GM12878 (cell line): Measurements from ENCODE around the gene GIGYF2. TPM values are rescaled to one million over a fixed set of nuclear protein-coding genes. Genes with fewer than 3 reads are reported as not detected.

Source experiments
- ATAC-seq: fragments of 200-7000 bp; cut with Tn5 transposase; 3 replicates; pipeline ENCODE4 v1.9.1; 2020; ENCODE audit warnings: mild to moderate bottlenecking, moderate library complexity
- BruUV-seq: library from RNA; stranded (reverse); fragments of 400-500 nt; replicated peaks from 2 replicates; lab custom pipeline; 2021; lab: Mats Ljungman, UMichigan
- CTCF ChIA-PET: fragments of 300-600 bp; sonication (Branson Sonifier 250); formaldehyde crosslinking; extraction: SDS; loops from one replicate; lab custom pipeline; 2021; ENCODE audit warnings: inconsistent platforms; lab: Yijun Ruan, JAX
- POLR2A ChIA-PET: fragments of 350-600 bp; formaldehyde crosslinking; extraction: SDS; loops from one replicate; lab custom pipeline; 2021; ENCODE audit warnings: inconsistent platforms; lab: Charles Lee
- RAD21 ChIA-PET: fragments of 300-600 bp; sonication (Branson Sonifier 250); formaldehyde crosslinking; loops from one replicate; lab custom pipeline; 2023; ENCODE audit warnings: antibody characterized with exemption; ENCODE audit not compliant: unreplicated experiment; lab: Charles Lee
- SMC1A ChIA-PET: fragments of 300-600 bp; sonication (Branson Sonifier 250); formaldehyde crosslinking; loops from one replicate; lab custom pipeline; 2023; ENCODE audit not compliant: unreplicated experiment, uncharacterized antibody; lab: Charles Lee
- DNase-seq: peaks from one replicate; pipeline ENCODE4 v3.0.0-alpha.2; 2011; ENCODE audit warnings: low read depth, low spot score
- FAIRE-seq: peaks from 3 replicates; lab custom pipeline; 2011; peaks lifted over from hg19 to GRCh38; lab: Jason Lieb, UNC
- H2AFZ ChIP-seq: 2 replicates; pipeline ENCODE4 v1.6.0; 2011; ENCODE audit warnings: low read depth, low read length, control low read depth; ENCODE audit not compliant: control insufficient read depth
- H3K27ac ChIP-seq: 2 replicates; pipeline ENCODE4 v1.5.1; 2011; ENCODE audit warnings: control low read depth; ENCODE audit not compliant: control insufficient read depth, insufficient read depth
- H3K27me3 ChIP-seq, 2 experiments: replicated peaks in 1 of 2; 2 replicates each; pipeline versions ENCODE4 v1.6.0 to v1.6.1; 2011; ENCODE audit warnings: low read length in 1 of 2; ENCODE audit not compliant: control insufficient read depth in 2 of 2, insufficient read depth in 2 of 2
- H3K36me3 ChIP-seq, 2 experiments: 2 replicates each; pipeline ENCODE4 v1.5.1; 2011; ENCODE audit warnings: low read length in 1 of 2; ENCODE audit not compliant: control insufficient read depth in 2 of 2, insufficient read depth in 2 of 2
- H3K4me1 ChIP-seq: 2 replicates; pipeline ENCODE4 v1.6.1; 2011; ENCODE audit warnings: mild to moderate bottlenecking, low read length, moderate library complexity, mixed read lengths; ENCODE audit not compliant: control insufficient read depth, insufficient read depth
- H3K4me2 ChIP-seq: 2 replicates; pipeline ENCODE4 v1.6.0; 2011; ENCODE audit warnings: control low read depth; ENCODE audit not compliant: control insufficient read depth, insufficient read depth
- H3K4me3 ChIP-seq: fragments of 200-600 bp; sonication (generic); 2 replicates; pipeline ENCODE4 v1.5.1; 2016
- H3K79me2 ChIP-seq: 2 replicates; pipeline ENCODE4 v1.6.0; 2011; ENCODE audit warnings: low read length; ENCODE audit not compliant: control insufficient read depth, insufficient read depth
- H3K9ac ChIP-seq: 2 replicates; pipeline ENCODE4 v1.8.0; 2011; ENCODE audit warnings: low read length, control low read depth, mixed read lengths; ENCODE audit not compliant: control insufficient read depth, insufficient read depth
- H3K9me3 ChIP-seq: replicated peaks from 3 replicates; pipeline ENCODE4 v1.5.1; 2011; ENCODE audit warnings: mild to moderate bottlenecking, low read length; ENCODE audit not compliant: control insufficient read depth, insufficient read depth
- H4K20me1 ChIP-seq: 2 replicates; pipeline ENCODE4 v1.6.0; 2011; ENCODE audit not compliant: control insufficient read depth, insufficient read depth
- ASH2L ChIP-seq: fragments of 300-600, 200-600 bp; sonication (generic); IDR thresholded peaks from 2 replicates; pipeline ENCODE4 v1.6.1; 2017; ENCODE audit warnings: low read depth, mild to moderate bottlenecking, borderline replicate concordance
- ATF7 ChIP-seq: fragments of 450-650 bp; IDR thresholded peaks from 2 replicates; pipeline ENCODE4 v1.6.1; 2016; ENCODE audit warnings: low read depth, mild to moderate bottlenecking
- CEBPB ChIP-seq, 2 experiments: fragments of 150-350 bp in 1 of 2; IDR thresholded peaks; 2 replicates each; pipeline ENCODE4 v1.6.1; 2012 to 2014; ENCODE audit warnings: low read depth in 2 of 2, low read length in 2 of 2, borderline replicate concordance in 1 of 2, inconsistent platforms in 1 of 2
- CHD1 ChIP-seq: IDR thresholded peaks from 2 replicates; pipeline ENCODE4 v1.6.1; 2012; ENCODE audit warnings: low read depth, low read length, improper control_type of control experiment
- KAT2A ChIP-seq: conservative IDR thresholded peaks from 2 replicates; pipeline ENCODE4 v1.6.1; 2011; ENCODE audit warnings: low read depth, low read length; ENCODE audit not compliant: control insufficient read depth
- MEF2B ChIP-seq: fragments of 450-650 bp; IDR thresholded peaks from 2 replicates; pipeline ENCODE4 v1.6.1; 2018; ENCODE audit warnings: mild to moderate bottlenecking, moderate library complexity; ENCODE audit not compliant: partially characterized antibody, poor library complexity, severe bottlenecking
- SUPT20H ChIP-seq: IDR thresholded peaks from 2 replicates; pipeline ENCODE4 v1.6.1; 2011; ENCODE audit warnings: low read depth, mild to moderate bottlenecking, low read length, moderate library complexity, borderline replicate concordance; ENCODE audit not compliant: control insufficient read depth
- TCF12 ChIP-seq: IDR thresholded peaks from 2 replicates; pipeline ENCODE4 v1.6.1; 2011; ENCODE audit warnings: low read depth, mild to moderate bottlenecking, low read length
- WGBS: methylation state at CpG from one replicate; pipeline ENCODE4 v1.1.6; 2016; ENCODE audit warnings: low lambda C conversion rate; ENCODE audit not compliant: insufficient replicate concordance, insufficient coverage; ENCODE audit errors: missing lambda C conversion rate; 5-methylcytosine and 5-hydroxymethylcytosine counted together
- in situ Hi-C: fragments of 300-500 bp; cut with MboI; formaldehyde crosslinking; loops from 9 replicates; pipeline ENCODE4 v1.14.3; 2018; ENCODE audit warnings: mixed read lengths
- intact Hi-C: fragments of 100-400 bp; cut with micrococcal nuclease; formaldehyde crosslinking; loops from one replicate; pipeline ENCODE4 v1.14.2; 2022; ENCODE audit not compliant: unreplicated experiment
- polyA plus RNA-seq, 11 experiments: library from polyadenylated mRNA; depleted of rRNA in 4 of 11; unstranded in 6 of 11; stranded (reverse) in 5 of 11; fragments of >200 nt; fragmentation: Nextera tagmentation in 4 of 11; fragmentation: Illumina TruSeq in 1 of 11; extraction: Ambion mirVana in 4 of 11; extraction: Trizol in 1 of 11; gene quantifications; 1 replicate in 1 of 11; 2 replicates in 10 of 11; pipeline versions ENCODE4 v1.2.1 to v1.2.3, GENCODE V29; 2011 to 2016; ENCODE audit warnings: inconsistent platforms in 2 of 11, missing spikeins in 2 of 11, low read depth in 1 of 11
- total RNA-seq, 4 experiments: library from RNA; depleted of rRNA in 3 of 4; stranded (reverse); fragments of >200 nt in 3 of 4; fragmentation: Illumina TruSeq in 1 of 4; extraction: Trizol in 1 of 4; gene quantifications; 2 replicates each; pipeline versions ENCODE4 v1.2.1 to v1.2.3, GENCODE V29; 2013 to 2021
- TF ChIP-seq, protein P1 (sequence below): fragments of 450-650 bp; IDR thresholded peaks from 2 replicates; pipeline ENCODE4 v1.6.1; 2017; ENCODE audit warnings: borderline replicate concordance
- TF ChIP-seq, protein P2 (sequence below): fragments of 450-650 bp; IDR thresholded peaks from 2 replicates; pipeline ENCODE4 v1.6.1; 2017; ENCODE audit warnings: mild to moderate bottlenecking, moderate library complexity

GIGYF2 gene
- total and polyA plus RNA-seq, 10 of the 15 experiments (the other 5 are each of a cell fraction or from before 2014, with no cell fraction given), result 12.2 to 47.2 (median 39.0) TPM

DNA sequence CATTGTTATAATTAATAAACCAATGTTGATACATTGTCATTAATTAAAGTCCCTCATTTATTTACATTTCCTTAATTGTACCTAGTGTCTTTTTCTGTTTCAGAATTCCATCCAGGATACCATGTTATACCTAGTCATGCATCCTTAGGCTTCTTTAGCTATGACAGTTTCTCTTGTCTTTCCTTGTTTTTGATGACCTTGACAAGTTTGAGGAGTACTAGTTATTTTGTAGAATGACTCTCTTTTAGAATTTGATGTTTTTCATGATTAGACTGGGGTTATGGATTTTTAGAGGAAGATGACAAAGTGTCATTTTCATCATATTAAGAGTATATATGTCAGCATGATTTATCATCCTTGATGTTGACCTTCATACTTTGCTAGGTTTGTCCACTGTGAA, 16.4 kb downstream of the GIGYF2 start:
- ChIA-PET RAD21 (no interaction called here), CTCF (interaction anchor here (1.1 to 1.2 kb wide), 2 partner anchors 18 to 341 kb away, joined by 4 read pairs; no protein-coding TSS in a partner anchor), SMC1A (no interaction called here), POLR2A (interaction anchor here (0.7 kb wide), 1 partner anchor 84 kb away, joined by 4 read pairs; no protein-coding TSS in a partner anchor)
- Histone ChIP-seq H3K79me2 (peaks cover 22% of the 10 kb centered on the region), H3K9me3 (peaks cover 3% of the 10 kb centered on the region; the same call in 2 of the 3 replicates), H3K4me2 (no peak overlapping the region), H3K27ac (no peak overlapping the region), H3K36me3 (peaks cover 0 to 13% of the 10 kb centered on the region in 2 experiments; a peak in 3 of 4 replicates), H2AFZ (no peak overlapping the region), H3K4me1 (no peaks in the 10 kb centered on the region), H4K20me1 (no peaks in the 10 kb centered on the region), H3K9ac (no peak overlapping the region), H3K27me3 (no peaks in the 10 kb centered on the region), H3K4me3 (no peak overlapping the region)
- ATAC-seq, result no peak
- FAIRE-seq, result no peak
- in situ Hi-C loops (no loop called here), intact Hi-C loops (no loop called here)
- DNase-seq, result no peak
- BruUV-seq, result no TSS peak
- TF ChIP-seq, protein P1, sequence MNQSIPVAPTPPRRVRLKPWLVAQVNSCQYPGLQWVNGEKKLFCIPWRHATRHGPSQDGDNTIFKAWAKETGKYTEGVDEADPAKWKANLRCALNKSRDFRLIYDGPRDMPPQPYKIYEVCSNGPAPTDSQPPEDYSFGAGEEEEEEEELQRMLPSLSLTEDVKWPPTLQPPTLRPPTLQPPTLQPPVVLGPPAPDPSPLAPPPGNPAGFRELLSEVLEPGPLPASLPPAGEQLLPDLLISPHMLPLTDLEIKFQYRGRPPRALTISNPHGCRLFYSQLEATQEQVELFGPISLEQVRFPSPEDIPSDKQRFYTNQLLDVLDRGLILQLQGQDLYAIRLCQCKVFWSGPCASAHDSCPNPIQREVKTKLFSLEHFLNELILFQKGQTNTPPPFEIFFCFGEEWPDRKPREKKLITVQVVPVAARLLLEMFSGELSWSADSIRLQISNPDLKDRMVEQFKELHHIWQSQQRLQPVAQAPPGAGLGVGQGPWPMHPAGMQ, result no peak
- no peak for TF ChIP-seq SUPT20H
- TF ChIP-seq TCF12, result no peak
- TF ChIP-seq KAT2A, result no peak
- no peak for TF ChIP-seq CHD1
- TF ChIP-seq ATF7, result no peak

DNA sequence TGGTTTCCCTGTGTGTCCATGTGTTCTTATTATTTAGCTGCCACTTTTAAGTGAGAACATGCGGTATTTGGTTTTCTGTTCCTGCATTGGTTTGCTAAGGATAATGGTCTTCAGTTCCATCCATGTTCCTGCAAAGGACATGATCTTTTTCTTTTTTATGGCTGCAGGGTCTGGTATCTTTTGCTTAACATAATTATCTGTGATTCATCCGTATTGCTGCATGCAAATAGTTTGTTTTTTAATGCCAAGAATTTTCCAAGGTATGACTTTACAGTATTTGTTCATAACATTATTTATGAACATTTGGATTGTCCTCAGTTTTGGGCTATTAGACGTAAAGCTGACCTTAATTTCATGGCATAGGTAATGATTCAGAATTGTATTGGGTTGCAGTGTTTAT, 17.8 kb downstream of the GIGYF2 start:
- H3K27me3 ChIP-seq, result no peaks in the 10 kb centered on the region
- no peak overlapping the region for H2AFZ ChIP-seq
- BruUV-seq, result no TSS peak
- 81% methylated on average over 3 of the region's 3 CpGs for WGBS
- no peak for ATAC-seq
- H3K4me1 ChIP-seq, result no peaks in the 10 kb centered on the region
- peaks cover 3% of the 10 kb centered on the region; the same call in 2 of the 3 replicates for H3K9me3 ChIP-seq
- H3K79me2 ChIP-seq, result peaks cover 26% of the 10 kb centered on the region
- in situ Hi-C loops (no loop called here), intact Hi-C loops (no loop called here)
- ChIA-PET RAD21 (no interaction called here), CTCF (interaction anchor here (0.7 to 1.2 kb wide), 2 partner anchors 15 to 145 kb away, joined by 3 read pairs; no protein-coding TSS in a partner anchor), POLR2A (no interaction called here), SMC1A (no interaction called here)
- H3K27ac ChIP-seq, result no peak overlapping the region
- no peak for DNase-seq
- no peak overlapping the region for H3K4me2 ChIP-seq
- H4K20me1 ChIP-seq, result no peaks in the 10 kb centered on the region
- H3K36me3 ChIP-seq, result peaks cover 2 to 15% of the 10 kb centered on the region in 2 experiments
- H3K9ac ChIP-seq, result no peak overlapping the region
- H3K4me3 ChIP-seq, result no peak overlapping the region
- no peak for FAIRE-seq
- TF ChIP-seq CEBPB (IDR thresholded peaks at IDR 0.05; ENCODE audit: borderline replicate concordance in 1 of 2, low read depth in 2 of 2, low read length in 2 of 2) (no peak), ASH2L (no peak), MEF2B (no peak)
- TF ChIP-seq, protein P2, sequence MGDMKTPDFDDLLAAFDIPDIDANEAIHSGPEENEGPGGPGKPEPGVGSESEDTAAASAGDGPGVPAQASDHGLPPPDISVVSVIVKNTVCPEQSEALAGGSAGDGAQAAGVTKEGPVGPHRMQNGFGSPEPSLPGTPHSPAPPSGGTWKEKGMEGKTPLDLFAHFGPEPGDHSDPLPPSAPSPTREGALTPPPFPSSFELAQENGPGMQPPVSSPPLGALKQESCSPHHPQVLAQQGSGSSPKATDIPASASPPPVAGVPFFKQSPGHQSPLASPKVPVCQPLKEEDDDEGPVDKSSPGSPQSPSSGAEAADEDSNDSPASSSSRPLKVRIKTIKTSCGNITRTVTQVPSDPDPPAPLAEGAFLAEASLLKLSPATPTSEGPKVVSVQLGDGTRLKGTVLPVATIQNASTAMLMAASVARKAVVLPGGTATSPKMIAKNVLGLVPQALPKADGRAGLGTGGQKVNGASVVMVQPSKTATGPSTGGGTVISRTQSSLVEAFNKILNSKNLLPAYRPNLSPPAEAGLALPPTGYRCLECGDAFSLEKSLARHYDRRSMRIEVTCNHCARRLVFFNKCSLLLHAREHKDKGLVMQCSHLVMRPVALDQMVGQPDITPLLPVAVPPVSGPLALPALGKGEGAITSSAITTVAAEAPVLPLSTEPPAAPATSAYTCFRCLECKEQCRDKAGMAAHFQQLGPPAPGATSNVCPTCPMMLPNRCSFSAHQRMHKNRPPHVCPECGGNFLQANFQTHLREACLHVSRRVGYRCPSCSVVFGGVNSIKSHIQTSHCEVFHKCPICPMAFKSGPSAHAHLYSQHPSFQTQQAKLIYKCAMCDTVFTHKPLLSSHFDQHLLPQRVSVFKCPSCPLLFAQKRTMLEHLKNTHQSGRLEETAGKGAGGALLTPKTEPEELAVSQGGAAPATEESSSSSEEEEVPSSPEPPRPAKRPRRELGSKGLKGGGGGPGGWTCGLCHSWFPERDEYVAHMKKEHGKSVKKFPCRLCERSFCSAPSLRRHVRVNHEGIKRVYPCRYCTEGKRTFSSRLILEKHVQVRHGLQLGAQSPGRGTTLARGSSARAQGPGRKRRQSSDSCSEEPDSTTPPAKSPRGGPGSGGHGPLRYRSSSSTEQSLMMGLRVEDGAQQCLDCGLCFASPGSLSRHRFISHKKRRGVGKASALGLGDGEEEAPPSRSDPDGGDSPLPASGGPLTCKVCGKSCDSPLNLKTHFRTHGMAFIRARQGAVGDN, result no peak
